ENCODE results near the gene TMC3. TPM values are rescaled to one million over a fixed set of nuclear protein-coding genes. Genes with fewer than 3 reads are reported as not detected.

TMC3 gene
- total and polyA plus RNA-seq, 7 donors: 0.25 to 0.82 (median 0.68) TPM; not detected in 2

GRCh38 chr15:81284256-81285031, 89.6 kb downstream of the TMC3 start:
- H3K4me3 ChIP-seq: no peak overlapping the region
- 67 to 83% methylated on average over 5 of the region's 5 CpGs for WGBS, 2 donors
- H3K27me3 ChIP-seq: no peaks in the 10 kb centered on the region
- no peaks in the 10 kb centered on the region for H3K9me3 ChIP-seq
- TF ChIP-seq CTCF (IDR thresholded peaks at IDR 0.05) (no peak), POLR2A (IDR thresholded peaks at IDR 0.05) (no peak), EP300 (IDR thresholded peaks at IDR 0.05) (no peak)
- no peak overlapping the region for H3K27ac ChIP-seq
- peaks cover 0 to 15% (median 10%) of the 10 kb centered on the region in 4 donors for H3K4me1 ChIP-seq
- intact Hi-C loops (cut with DNase I): no loop called here
- no peaks in the 10 kb centered on the region for H3K36me3 ChIP-seq
- DNase-seq: no peak

GRCh38 chr15:81282911-81283310, 91.1 kb downstream of the TMC3 start:
- DNase-seq: no peak
- Histone ChIP-seq H3K27me3 (no peaks in the 10 kb centered on the region), H3K27ac (no peak overlapping the region), H3K9me3 (no peaks in the 10 kb centered on the region), H3K4me1 (peaks cover 0 to 16% (median 12%) of the 10 kb centered on the region in 4 donors), H3K36me3 (no peaks in the 10 kb centered on the region), H3K4me3 (no peak overlapping the region)
- WGBS, 2 donors: 95 to 97% methylated on average over 5 of the region's 5 CpGs
- intact Hi-C loops (cut with DNase I): no loop called here
- no peak for TF ChIP-seq EP300 (IDR thresholded peaks at IDR 0.05)
- TF ChIP-seq POLR2A (IDR thresholded peaks at IDR 0.05): no peak
- TF ChIP-seq CTCF (IDR thresholded peaks at IDR 0.05): no peak
- no peak for TF ChIP-seq POLR2AphosphoS5 (IDR thresholded peaks at IDR 0.05)

- H3K27ac ChIP-seq: no peak overlapping the region
- DNase-seq: no peak
- no peaks in the 10 kb centered on the region for H3K27me3 ChIP-seq
- peaks cover 0 to 16% (median 12%) of the 10 kb centered on the region in 4 donors for H3K4me1 ChIP-seq
- intact Hi-C loops (cut with DNase I): no loop called here
- 94 to 97% methylated on average over 18 of the region's 18 CpGs for WGBS, 2 donors
- no peak overlapping the region for H3K4me3 ChIP-seq
- no peaks in the 10 kb centered on the region for H3K36me3 ChIP-seq
- TF ChIP-seq POLR2AphosphoS5 (IDR thresholded peaks at IDR 0.05) (no peak), CTCF (IDR thresholded peaks at IDR 0.05) (no peak), POLR2A (IDR thresholded peaks at IDR 0.05) (no peak), EP300 (IDR thresholded peaks at IDR 0.05) (no peak)
- H3K9me3 ChIP-seq: no peaks in the 10 kb centered on the region
These were observed 91.5 kb downstream of the TMC3 start for GRCh38 chr15:81282606-81282895.

- intact Hi-C loops (cut with DNase I): no loop called here
- DNase-seq: no peak
- WGBS, 2 donors: 95 to 96% methylated on average over 12 of the region's 12 CpGs
- H3K27me3 ChIP-seq: no peaks in the 10 kb centered on the region
- no peak overlapping the region for H3K4me3 ChIP-seq
- H3K36me3 ChIP-seq: no peaks in the 10 kb centered on the region
- H3K9me3 ChIP-seq: peaks cover 0 to 2% (median 0%) of the 10 kb centered on the region in 4 donors
- no peak overlapping the region for H3K27ac ChIP-seq
- TF ChIP-seq POLR2A (IDR thresholded peaks at IDR 0.05): no peak
- no peak for TF ChIP-seq POLR2AphosphoS5 (IDR thresholded peaks at IDR 0.05)
- no peak for TF ChIP-seq EP300 (IDR thresholded peaks at IDR 0.05)
- TF ChIP-seq CTCF (IDR thresholded peaks at IDR 0.05): no peak
- peaks cover 0 to 16% (median 12%) of the 10 kb centered on the region in 4 donors for H3K4me1 ChIP-seq
These were observed 92.0 kb downstream of the TMC3 start for GRCh38 chr15:81281766-81282605.

All from sigmoid colon (tissue), 7 donors.